Skeletal muscle tissue (tissue), 4 donors: ENCODE results near the gene MLXIP. TPM values are rescaled to one million over a fixed set of nuclear protein-coding genes. Genes with fewer than 3 reads are reported as not detected.

ENCODE experiments used
- H3K27ac ChIP-seq: one replicate; pipeline ENCODE4 v1.7.0; 2013; ENCODE audit warnings: mild to moderate bottlenecking, low read depth, low read length, inconsistent platforms
- H3K27me3 ChIP-seq, 3 donors: one replicate each; pipeline ENCODE4 v1.7.0; 2013; ENCODE audit warnings: low read length in 3 of 3; ENCODE audit not compliant: control insufficient read depth in 3 of 3, insufficient read depth in 3 of 3
- H3K36me3 ChIP-seq, 3 donors: one replicate each; pipeline ENCODE4 v1.7.0; 2013; ENCODE audit warnings: low read length in 3 of 3; ENCODE audit not compliant: control insufficient read depth in 3 of 3, insufficient read depth in 3 of 3
- H3K4me1 ChIP-seq, 3 donors: one replicate each; pipeline ENCODE4 v1.7.0; 2013; ENCODE audit warnings: low read length in 3 of 3, mild to moderate bottlenecking in 3 of 3; ENCODE audit not compliant: control insufficient read depth in 3 of 3, insufficient read depth in 3 of 3
- H3K4me3 ChIP-seq, 3 donors: one replicate each; pipeline ENCODE4 v1.7.0; 2013; ENCODE audit warnings: low read length in 3 of 3
- H3K9ac ChIP-seq, 3 donors: one replicate each; pipeline ENCODE4 v1.7.0; 2013; ENCODE audit warnings: low read length in 3 of 3, mild to moderate bottlenecking in 3 of 3, moderate library complexity in 2 of 3, low read depth in 1 of 3
- H3K9me3 ChIP-seq, 3 donors: one replicate each; pipeline ENCODE4 v1.7.0; 2013; ENCODE audit warnings: low read length in 3 of 3; ENCODE audit not compliant: control insufficient read depth in 3 of 3
- total RNA-seq: library from RNA; depleted of rRNA; stranded (reverse); fragments of >200 nt; gene quantifications from one replicate; pipeline ENCODE4 v1.2.3, GENCODE V29; 2014
- donor health status: Osteomylitis.

Gene MLXIP, protein sequence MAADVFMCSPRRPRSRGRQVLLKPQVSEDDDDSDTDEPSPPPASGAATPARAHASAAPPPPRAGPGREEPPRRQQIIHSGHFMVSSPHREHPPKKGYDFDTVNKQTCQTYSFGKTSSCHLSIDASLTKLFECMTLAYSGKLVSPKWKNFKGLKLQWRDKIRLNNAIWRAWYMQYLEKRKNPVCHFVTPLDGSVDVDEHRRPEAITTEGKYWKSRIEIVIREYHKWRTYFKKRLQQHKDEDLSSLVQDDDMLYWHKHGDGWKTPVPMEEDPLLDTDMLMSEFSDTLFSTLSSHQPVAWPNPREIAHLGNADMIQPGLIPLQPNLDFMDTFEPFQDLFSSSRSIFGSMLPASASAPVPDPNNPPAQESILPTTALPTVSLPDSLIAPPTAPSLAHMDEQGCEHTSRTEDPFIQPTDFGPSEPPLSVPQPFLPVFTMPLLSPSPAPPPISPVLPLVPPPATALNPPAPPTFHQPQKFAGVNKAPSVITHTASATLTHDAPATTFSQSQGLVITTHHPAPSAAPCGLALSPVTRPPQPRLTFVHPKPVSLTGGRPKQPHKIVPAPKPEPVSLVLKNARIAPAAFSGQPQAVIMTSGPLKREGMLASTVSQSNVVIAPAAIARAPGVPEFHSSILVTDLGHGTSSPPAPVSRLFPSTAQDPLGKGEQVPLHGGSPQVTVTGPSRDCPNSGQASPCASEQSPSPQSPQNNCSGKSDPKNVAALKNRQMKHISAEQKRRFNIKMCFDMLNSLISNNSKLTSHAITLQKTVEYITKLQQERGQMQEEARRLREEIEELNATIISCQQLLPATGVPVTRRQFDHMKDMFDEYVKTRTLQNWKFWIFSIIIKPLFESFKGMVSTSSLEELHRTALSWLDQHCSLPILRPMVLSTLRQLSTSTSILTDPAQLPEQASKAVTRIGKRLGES
- 10.4 TPM for total RNA-seq

DNA sequence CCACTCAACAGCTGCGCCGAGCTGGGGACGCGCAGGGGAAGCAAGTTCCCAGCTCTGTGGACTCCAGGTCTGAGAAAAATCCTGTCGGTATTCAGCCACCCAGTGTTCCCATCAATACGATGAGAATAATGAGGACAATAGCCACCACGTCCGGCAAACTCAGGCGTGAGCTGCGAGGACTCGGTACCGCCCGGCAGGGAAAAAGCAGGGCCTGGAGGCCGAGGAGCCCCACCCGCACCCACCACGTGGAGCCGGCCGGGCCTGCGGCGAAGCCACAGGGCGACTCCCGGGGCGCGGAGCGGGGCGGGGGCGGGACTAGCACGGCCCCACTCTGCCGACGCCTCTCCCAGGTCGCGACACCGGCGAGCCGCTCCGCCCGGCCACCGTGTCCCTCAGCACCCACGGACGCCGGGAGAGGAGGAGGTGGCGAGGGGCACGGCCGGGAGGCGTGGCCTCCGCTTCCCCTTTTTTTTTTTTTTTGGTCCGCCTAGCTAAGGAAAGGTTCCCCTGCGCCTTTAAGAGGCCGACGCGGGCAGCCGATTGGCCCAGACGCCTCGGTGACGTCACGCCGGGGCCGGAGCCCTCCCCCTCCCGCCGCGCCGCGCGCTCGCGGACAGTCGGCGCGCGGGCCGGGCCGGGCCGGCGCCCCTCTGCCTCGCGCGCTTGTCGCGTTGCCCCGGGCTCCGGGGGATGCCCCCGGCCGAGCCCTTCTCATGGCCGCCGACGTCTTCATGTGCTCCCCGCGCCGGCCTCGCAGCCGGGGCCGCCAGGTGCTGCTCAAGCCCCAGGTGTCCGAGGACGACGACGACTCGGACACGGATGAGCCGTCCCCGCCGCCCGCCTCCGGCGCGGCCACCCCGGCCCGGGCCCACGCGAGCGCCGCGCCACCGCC, at the start of gene MLXIP:
Gene MLXIP, plus strand, starts transcription at position 616 of the 892 bp plus-strand sequence. Its CDS starts 98 bp downstream, at position 714.
- Histone ChIP-seq H3K4me1 (peaks cover 40 to 49% (median 40%) of the 10 kb centered on the region in 3 donors), H3K4me3 (peak within 1 kb of the TSS; percentile 94 to 96 (median 95)), H3K9ac (peak within 1 kb of the TSS; percentile 93 to 97 (median 94)), H3K9me3 (no peaks in the 10 kb centered on the region), H3K27ac (peak within 1 kb of the TSS; percentile 93), H3K27me3 (no peaks in the 10 kb centered on the region), H3K36me3 (no peaks in the 10 kb centered on the region)

DNA sequence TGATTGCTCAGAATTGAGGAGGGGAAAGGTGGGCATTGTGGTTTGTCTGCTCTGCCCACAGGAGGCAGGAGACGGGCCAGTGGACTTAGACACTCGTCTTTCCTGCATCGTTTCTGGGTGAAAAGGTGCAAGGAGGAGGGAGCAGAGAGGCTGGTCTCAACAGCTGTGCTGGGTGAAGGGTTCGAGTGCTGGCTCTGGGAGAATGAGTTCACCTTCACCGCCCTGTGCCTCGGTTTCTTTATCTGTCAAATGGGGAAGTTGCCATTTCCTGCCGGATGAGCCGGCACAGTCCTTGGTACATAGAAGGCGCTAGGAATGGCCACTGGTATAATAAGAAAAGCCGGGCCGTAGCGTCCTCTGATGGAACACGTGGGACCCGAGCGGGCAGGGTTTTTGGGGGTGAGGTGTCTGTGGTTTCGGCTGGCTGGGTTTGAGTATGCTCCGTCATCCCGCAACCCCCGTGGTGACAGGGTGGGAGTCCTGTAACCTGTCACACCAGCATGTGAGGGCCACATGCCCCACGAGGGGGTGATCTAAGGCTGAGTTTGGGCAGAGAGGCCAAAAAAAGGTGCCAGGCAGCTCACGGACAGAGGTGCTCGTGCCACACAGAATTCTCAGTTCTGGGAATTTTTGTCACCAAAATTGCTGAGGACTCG, 49.5 kb upstream of the MLXIP start:
- Histone ChIP-seq H3K9me3 (no peaks in the 10 kb centered on the region), H3K4me3 (no peak overlapping the region), H3K36me3 (peaks cover 0 to 1% (median 0%) of the 10 kb centered on the region in 3 donors), H3K27ac (no peak overlapping the region), H3K4me1 (peaks cover 49 to 53% (median 51%) of the 10 kb centered on the region in 3 donors), H3K27me3 (no peaks in the 10 kb centered on the region), H3K9ac (peak overlapping the region in 1 of 3 donors; percentile 50)

DNA sequence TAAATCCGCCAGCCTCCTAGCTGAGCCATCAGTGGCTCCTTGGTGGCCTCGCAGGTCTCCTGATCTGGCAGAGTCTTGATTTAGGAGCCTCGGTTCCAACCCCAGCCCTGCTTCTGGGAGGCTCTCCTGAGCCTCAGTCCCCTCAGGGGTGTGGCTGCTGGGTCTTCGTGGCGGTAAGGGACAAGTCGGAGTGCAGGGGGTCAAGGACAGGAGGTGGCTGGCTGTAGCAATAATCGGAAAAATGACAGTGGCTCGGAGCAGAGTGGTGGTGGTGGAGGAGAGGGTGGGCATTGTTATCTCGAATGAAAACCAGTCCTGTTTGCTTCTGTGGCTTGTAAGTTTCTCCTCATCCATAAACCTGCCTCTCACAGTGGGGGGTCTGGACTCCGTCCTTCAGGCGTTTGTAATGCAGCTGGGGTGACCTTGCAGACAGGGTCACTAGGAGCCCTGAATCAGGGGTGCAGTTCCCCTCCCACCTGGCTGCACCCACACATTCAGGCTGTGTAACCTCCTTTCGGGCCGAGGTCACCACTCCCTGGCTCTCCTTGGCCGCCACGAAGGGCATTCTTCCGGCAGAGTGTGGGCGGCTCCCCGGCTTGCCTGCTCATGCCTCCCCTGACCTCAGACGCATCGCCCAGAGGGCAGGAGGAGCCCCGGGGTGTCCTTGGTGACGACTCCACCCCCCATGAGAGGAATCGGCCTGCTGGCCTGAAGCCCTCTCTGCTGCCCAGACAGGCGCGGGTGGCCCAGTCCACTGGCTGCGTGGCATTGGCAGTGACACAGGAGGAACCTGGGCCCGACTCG, 48.7 kb upstream of the MLXIP start:
- H3K27me3 ChIP-seq: no peaks in the 10 kb centered on the region
- H3K4me1 ChIP-seq: peaks cover 41 to 47% (median 44%) of the 10 kb centered on the region in 3 donors
- no peaks in the 10 kb centered on the region for H3K9me3 ChIP-seq
- H3K9ac ChIP-seq: no peak overlapping the region
- no peak overlapping the region for H3K27ac ChIP-seq
- H3K4me3 ChIP-seq: no peak overlapping the region
- peaks cover 0 to 1% (median 0%) of the 10 kb centered on the region in 3 donors for H3K36me3 ChIP-seq

DNA sequence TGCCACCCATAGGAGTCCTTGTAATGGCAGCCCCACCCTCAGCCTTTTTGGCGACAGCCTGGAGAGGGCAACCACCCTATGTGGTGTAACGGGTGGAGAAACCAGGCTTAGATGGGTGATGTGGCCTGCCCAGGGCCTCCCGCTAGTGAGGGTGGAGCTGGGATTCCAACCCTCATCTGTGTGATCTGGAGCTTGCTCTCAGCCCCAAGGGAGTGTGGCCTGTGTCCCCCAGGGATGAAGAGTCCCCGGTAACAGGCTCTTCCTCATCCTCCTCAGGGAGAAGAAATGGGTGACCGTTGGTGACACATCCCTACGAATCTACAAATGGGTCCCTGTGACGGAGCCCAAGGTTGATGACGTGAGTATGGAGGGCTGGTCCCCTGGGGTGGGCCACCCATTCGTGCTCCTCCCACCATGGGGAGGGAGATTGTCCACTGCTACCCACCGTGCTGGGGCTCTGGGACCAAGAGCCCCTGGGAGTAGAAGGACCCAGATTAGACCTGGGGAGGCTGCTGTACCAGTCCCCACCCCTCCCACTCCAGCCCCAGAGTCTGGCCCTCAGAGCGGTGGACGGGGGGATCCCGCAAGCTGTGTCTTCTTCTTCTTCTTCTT, 48.0 kb upstream of the MLXIP start:
- Histone ChIP-seq H3K27me3 (no peaks in the 10 kb centered on the region), H3K9me3 (no peaks in the 10 kb centered on the region), H3K9ac (no peak overlapping the region), H3K36me3 (peaks cover 3 to 6% (median 4%) of the 10 kb centered on the region in 3 donors), H3K4me1 (peaks cover 40 to 49% (median 42%) of the 10 kb centered on the region in 3 donors), H3K4me3 (no peak overlapping the region), H3K27ac (no peak overlapping the region)

DNA sequence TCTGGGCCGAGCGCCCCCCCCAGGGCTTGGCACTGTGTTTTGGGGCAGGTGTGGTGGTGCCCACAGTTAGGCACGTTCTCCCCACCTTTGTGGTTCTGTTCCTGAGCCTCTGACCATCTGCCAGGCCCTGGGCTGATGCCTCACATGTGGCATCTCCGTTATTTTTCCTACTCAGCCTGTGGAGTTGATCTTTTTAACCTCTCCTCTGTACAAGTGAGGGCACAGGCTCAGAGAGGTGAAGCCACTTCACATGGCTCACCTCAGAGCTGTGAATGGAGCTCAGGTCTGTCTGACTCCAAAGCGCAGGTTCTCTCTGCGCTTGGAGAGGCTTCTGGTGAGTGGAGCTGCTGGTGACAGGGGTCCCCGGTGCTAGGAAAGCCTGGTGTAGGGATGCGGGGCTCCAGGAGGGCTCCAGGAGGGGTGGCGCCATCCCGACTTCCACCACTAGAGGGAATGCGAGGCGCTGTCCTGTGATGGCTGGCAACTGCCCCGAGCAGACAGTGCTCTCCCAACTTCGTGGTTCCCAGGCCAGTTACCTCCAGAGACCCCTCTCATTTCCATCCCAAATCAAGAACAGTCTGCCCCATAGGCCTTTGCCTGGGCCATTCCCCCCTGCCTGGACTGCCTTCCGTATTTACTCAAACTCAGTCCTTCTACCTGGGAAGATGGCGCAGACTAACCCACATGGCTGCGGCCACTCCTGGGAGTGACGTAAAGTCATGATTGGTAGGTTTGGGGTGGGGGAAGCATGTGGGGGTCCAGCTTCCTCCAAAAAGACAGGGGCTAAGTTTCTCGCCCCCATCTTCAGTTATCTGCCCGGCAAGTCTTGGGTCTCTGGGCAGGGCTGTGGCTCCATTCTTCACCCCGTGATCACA, 47.0 kb upstream of the MLXIP start:
- Histone ChIP-seq H3K9ac (no peak overlapping the region), H3K4me1 (peaks cover 35 to 44% (median 37%) of the 10 kb centered on the region in 3 donors), H3K36me3 (peaks cover 12 to 15% (median 13%) of the 10 kb centered on the region in 3 donors)

DNA sequence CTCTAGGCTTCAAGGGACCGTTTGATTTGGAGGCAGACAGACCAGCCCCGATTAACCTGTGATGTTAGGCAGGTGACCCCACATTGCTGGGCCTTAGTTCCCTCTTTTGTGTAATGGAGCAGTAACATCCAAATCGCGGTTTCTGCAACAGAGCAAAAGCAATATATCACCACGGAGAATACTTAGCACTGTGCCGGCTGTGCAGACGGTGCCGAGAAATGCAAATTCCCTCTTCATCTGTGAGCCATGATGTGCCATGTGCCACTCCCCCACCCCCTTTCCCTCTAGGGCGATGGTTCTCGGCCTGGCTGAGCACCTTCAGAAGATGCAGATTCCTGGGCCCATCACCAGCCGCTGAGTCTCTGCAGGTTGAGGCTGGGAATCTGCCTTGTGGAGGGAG, 46.0 kb upstream of the MLXIP start:
- H3K36me3 ChIP-seq: peaks cover 18 to 20% (median 18%) of the 10 kb centered on the region in 3 donors
- peaks cover 30 to 37% (median 32%) of the 10 kb centered on the region in 3 donors for H3K4me1 ChIP-seq
- H3K9me3 ChIP-seq: no peaks in the 10 kb centered on the region
- no peak overlapping the region for H3K9ac ChIP-seq
- no peaks in the 10 kb centered on the region for H3K27me3 ChIP-seq
- H3K4me3 ChIP-seq: no peak overlapping the region
- H3K27ac ChIP-seq: no peak overlapping the region

More for the DNA sequence above, 47.0 kb upstream of the MLXIP start:
- Histone ChIP-seq H3K9me3 (no peaks in the 10 kb centered on the region), H3K27me3 (no peaks in the 10 kb centered on the region), H3K27ac (no peak overlapping the region), H3K4me3 (no peak overlapping the region)

DNA sequence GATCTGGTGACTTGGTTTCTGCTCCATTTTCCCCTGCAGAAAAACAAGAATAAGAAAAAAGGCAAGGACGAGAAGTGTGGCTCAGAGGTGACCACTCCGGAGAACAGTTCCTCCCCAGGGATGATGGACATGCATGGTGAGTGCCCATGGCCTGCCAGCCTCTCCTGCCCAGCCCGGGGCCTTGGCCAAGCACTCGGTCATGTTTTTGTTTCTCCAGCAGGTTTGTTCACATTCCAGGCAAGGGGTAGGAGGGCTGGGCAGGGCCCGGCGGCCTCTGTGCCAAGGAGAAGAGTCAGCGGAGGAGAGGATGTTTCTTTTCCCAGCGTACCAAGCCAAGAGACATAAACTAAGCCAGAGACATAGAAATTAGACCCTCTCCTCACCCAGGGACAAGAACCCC, 43.3 kb upstream of the MLXIP start:
- Histone ChIP-seq H3K27ac (no peak overlapping the region), H3K36me3 (peaks cover 22 to 23% (median 22%) of the 10 kb centered on the region in 3 donors)

DNA sequence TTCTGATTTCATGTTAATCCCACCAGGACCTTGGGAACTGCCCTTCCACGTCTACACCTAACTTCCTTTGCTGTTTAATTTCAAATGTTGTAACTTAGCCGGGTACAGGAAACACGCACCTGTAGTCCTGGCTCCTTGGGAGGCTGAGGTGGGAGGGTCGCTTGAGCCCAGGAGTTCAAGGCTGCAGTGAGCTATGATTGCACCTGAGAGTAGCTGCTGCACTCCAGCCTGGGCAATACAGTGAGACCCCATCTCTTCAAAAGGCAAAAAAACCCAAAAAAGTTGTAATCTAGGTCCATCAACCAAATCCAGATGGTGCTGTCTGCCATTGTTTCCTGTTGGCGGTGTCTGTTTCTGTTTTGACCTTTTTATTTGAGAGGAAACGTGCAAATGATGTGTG, 42.4 kb upstream of the MLXIP start:
- peaks cover 22 to 26% (median 24%) of the 10 kb centered on the region in 3 donors for H3K36me3 ChIP-seq
- H3K9me3 ChIP-seq: no peaks in the 10 kb centered on the region

More for the DNA sequence above, 43.3 kb upstream of the MLXIP start:
- no peak overlapping the region for H3K4me3 ChIP-seq
- peaks cover 5 to 10% (median 6%) of the 10 kb centered on the region in 3 donors for H3K4me1 ChIP-seq
- H3K27me3 ChIP-seq: no peaks in the 10 kb centered on the region
- H3K9me3 ChIP-seq: no peaks in the 10 kb centered on the region
- no peak overlapping the region for H3K9ac ChIP-seq

More for the DNA sequence above, 42.4 kb upstream of the MLXIP start:
- no peak overlapping the region for H3K4me3 ChIP-seq
- H3K27me3 ChIP-seq: no peaks in the 10 kb centered on the region
- H3K4me1 ChIP-seq: peaks cover 3 to 6% (median 6%) of the 10 kb centered on the region in 3 donors
- H3K27ac ChIP-seq: no peak overlapping the region
- no peak overlapping the region for H3K9ac ChIP-seq
